Glutamatergic neuron (in vitro differentiated cells): ENCODE data around the gene SH3PXD2A. TPM values are rescaled to one million over a fixed set of nuclear protein-coding genes. Genes with fewer than 3 reads are reported as not detected.

Experiments used
- DNase-seq: peaks from one replicate; pipeline ENCODE4 v3.0.0; 2022
- H3K27ac Mint-ChIP-seq: one replicate; pipeline ENCODE4 v1.8.0; 2020; ENCODE audit warnings: mild to moderate bottlenecking, mixed read lengths, inconsistent platforms; ENCODE audit not compliant: unreplicated experiment
- H3K27me3 Mint-ChIP-seq: one replicate; pipeline ENCODE4 v1.8.0; 2020; ENCODE audit warnings: mild to moderate bottlenecking, moderate library complexity, mixed read lengths, inconsistent platforms; ENCODE audit not compliant: unreplicated experiment
- H3K36me3 Mint-ChIP-seq: one replicate; pipeline ENCODE4 v1.8.0; 2020; ENCODE audit warnings: mild to moderate bottlenecking, mixed read lengths, inconsistent platforms; ENCODE audit not compliant: unreplicated experiment
- H3K4me1 Mint-ChIP-seq: one replicate; pipeline ENCODE4 v1.8.0; 2020; ENCODE audit warnings: mild to moderate bottlenecking, low read depth, mixed read lengths, inconsistent platforms; ENCODE audit not compliant: unreplicated experiment
- H3K4me3 Mint-ChIP-seq: one replicate; pipeline ENCODE4 v1.8.0; 2020; ENCODE audit warnings: mild to moderate bottlenecking, mixed read lengths, inconsistent platforms; ENCODE audit not compliant: unreplicated experiment
- H3K9me3 Mint-ChIP-seq: one replicate; pipeline ENCODE4 v1.8.0; 2020; ENCODE audit warnings: mild to moderate bottlenecking, moderate library complexity, mixed read lengths, inconsistent platforms; ENCODE audit not compliant: unreplicated experiment
- CTCF ChIP-seq: fragments of 200-600 bp; sonication (generic); IDR thresholded peaks from one replicate; pipeline ENCODE4 v1.5.0; 2021; ENCODE audit not compliant: partially characterized antibody, unreplicated experiment
- total RNA-seq: library from RNA; stranded (reverse); fragmentation: NEBNext Ultra II Directional; extraction: Animal tissue kit (Norgen Biotek cat#: 25700); gene quantifications from one replicate; pipeline ENCODE4 v1.2.1, GENCODE V29; 2021; ENCODE audit not compliant: unreplicated experiment

Gene SH3PXD2A
- total RNA-seq, 1 donor from 2014 or later: 16.7 TPM

GRCh38 chr10:103869336-103869735 lies 14.0 kb upstream of the SH3PXD2A start:
- peaks cover 21% of the 10 kb centered on the region for H3K4me1 Mint-ChIP-seq

GRCh38 chr10:103868200-103868599 lies 12.8 kb upstream of the SH3PXD2A start:
- Mint-ChIP-seq H3K27ac (no peak overlapping the region), H3K4me3 (no peak overlapping the region), H3K9me3 (peaks cover 2% of the 10 kb centered on the region), H3K36me3 (peaks cover 9% of the 10 kb centered on the region), H3K27me3 (peaks cover 5% of the 10 kb centered on the region), H3K4me1 (peaks cover 21% of the 10 kb centered on the region)
- TF ChIP-seq CTCF: no peak
- no peak for DNase-seq

More at GRCh38 chr10:103869336-103869735, 14.0 kb upstream of the SH3PXD2A start:
- peaks cover 9% of the 10 kb centered on the region for H3K36me3 Mint-ChIP-seq
- peaks cover 8% of the 10 kb centered on the region for H3K27me3 Mint-ChIP-seq
- TF ChIP-seq CTCF: no peak
- H3K27ac Mint-ChIP-seq: no peak overlapping the region
- H3K9me3 Mint-ChIP-seq: no peaks in the 10 kb centered on the region
- DNase-seq: no peak
- H3K4me3 Mint-ChIP-seq: no peak overlapping the region

- H3K4me1 Mint-ChIP-seq: peaks cover 25% of the 10 kb centered on the region
Measured at GRCh38 chr10:103861505-103861904, 6.1 kb upstream of the SH3PXD2A start.

GRCh38 chr10:103859161-103860086 lies 4.0 kb upstream of the SH3PXD2A start:
- peak; percentile 59 for DNase-seq
- TF ChIP-seq CTCF: peak; percentile 66
- Mint-ChIP-seq H3K4me3 (peak overlapping the region; percentile 41), H3K4me1 (peaks cover 30% of the 10 kb centered on the region), H3K36me3 (no peaks in the 10 kb centered on the region), H3K9me3 (peaks cover 12% of the 10 kb centered on the region), H3K27ac (no peak overlapping the region), H3K27me3 (peaks cover 8% of the 10 kb centered on the region)

More at GRCh38 chr10:103861505-103861904, 6.1 kb upstream of the SH3PXD2A start:
- H3K27me3 Mint-ChIP-seq: peaks cover under 1% of the 10 kb centered on the region
- no peak for DNase-seq
- no peak for TF ChIP-seq CTCF
- peaks cover 7% of the 10 kb centered on the region for H3K9me3 Mint-ChIP-seq
- H3K4me3 Mint-ChIP-seq: no peak overlapping the region
- no peak overlapping the region for H3K27ac Mint-ChIP-seq
- peaks cover 9% of the 10 kb centered on the region for H3K36me3 Mint-ChIP-seq

GRCh38 chr10:103858360-103858759 lies 3.0 kb upstream of the SH3PXD2A start:
- no peak for TF ChIP-seq CTCF
- no peak overlapping the region for H3K27ac Mint-ChIP-seq
- peaks cover 16% of the 10 kb centered on the region for H3K27me3 Mint-ChIP-seq
- no peak overlapping the region for H3K4me3 Mint-ChIP-seq
- no peak for DNase-seq
- H3K36me3 Mint-ChIP-seq: no peaks in the 10 kb centered on the region
- H3K4me1 Mint-ChIP-seq: peaks cover 36% of the 10 kb centered on the region
- H3K9me3 Mint-ChIP-seq: peaks cover 9% of the 10 kb centered on the region
